Measurements from ENCODE around the gene BICRA.

GRCh38 chr19:47679251-47679900 lies 70.4 kb downstream of the BICRA start:
- TF ChIP-seq POLR2A (IDR thresholded peaks at IDR 0.05), result no peak
- no peak for TF ChIP-seq CTCF (IDR thresholded peaks at IDR 0.05 in 4 of 5, conservative IDR thresholded peaks at IDR 0.05 in 1 of 5)

Measured in gastrocnemius medialis (tissue), 4 donors.